Panc1 (cell line): Measurements from ENCODE around the gene SLC27A2.
"Not testable (repeated sequence)": the region's sequence is repeated elsewhere in the genome, so short reads cannot be mapped to it uniquely, and the experiment has no call there.

Experiments used
- POLR2AphosphoS5 ChIP-seq: IDR thresholded peaks from 2 replicates; pipeline ENCODE4 v1.6.1; 2012; ENCODE audit warnings: mild to moderate bottlenecking, low read depth, low read length, moderate library complexity
- REST ChIP-seq, 2 experiments: IDR thresholded peaks; 2 replicates each; pipeline ENCODE4 v1.6.1; 2011 to 2012; ENCODE audit warnings: low read depth in 2 of 2, control low read depth in 1 of 2, low read length in 1 of 2, mild to moderate bottlenecking in 1 of 2, moderate library complexity in 1 of 2; ENCODE audit not compliant: insufficient read depth in 1 of 2
- SIN3A ChIP-seq: IDR thresholded peaks from 2 replicates; pipeline ENCODE4 v1.6.1; 2012; ENCODE audit warnings: low read depth, mild to moderate bottlenecking, low read length, moderate library complexity, borderline replicate concordance; ENCODE audit not compliant: insufficient read depth
- TCF7L2 ChIP-seq: IDR thresholded peaks from 2 replicates; pipeline ENCODE4 v1.6.1; 2011; ENCODE audit warnings: mild to moderate bottlenecking, low read depth, low read length, inconsistent platforms
- TF ChIP-seq, protein P1 (sequence below): fragments of 450-650 bp; IDR thresholded peaks from 2 replicates; pipeline ENCODE4 v1.5.1; 2017; ENCODE audit warnings: mild to moderate bottlenecking

DNA sequence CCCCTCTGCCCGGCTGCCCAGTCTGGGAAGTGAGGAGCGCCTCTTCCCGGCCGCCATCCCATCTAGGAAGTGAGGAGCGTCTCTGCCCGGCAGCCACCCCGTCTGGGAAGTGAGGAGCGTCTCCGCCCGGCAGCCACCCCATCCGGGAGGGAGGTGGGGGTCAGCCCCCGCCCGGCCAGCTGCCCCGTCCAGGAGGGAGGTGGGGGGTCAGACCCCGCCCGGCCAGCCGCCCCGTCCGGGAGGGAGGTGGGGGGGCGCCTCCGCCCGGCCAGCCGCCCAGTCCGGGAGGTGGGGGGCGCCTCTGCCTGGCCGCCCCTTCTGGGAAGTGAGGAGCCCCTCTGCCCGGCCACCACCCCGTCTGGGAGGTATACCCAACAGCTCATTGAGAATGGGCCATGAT is 23.8 kb upstream of the SLC27A2 start:
- TF ChIP-seq, protein P1, sequence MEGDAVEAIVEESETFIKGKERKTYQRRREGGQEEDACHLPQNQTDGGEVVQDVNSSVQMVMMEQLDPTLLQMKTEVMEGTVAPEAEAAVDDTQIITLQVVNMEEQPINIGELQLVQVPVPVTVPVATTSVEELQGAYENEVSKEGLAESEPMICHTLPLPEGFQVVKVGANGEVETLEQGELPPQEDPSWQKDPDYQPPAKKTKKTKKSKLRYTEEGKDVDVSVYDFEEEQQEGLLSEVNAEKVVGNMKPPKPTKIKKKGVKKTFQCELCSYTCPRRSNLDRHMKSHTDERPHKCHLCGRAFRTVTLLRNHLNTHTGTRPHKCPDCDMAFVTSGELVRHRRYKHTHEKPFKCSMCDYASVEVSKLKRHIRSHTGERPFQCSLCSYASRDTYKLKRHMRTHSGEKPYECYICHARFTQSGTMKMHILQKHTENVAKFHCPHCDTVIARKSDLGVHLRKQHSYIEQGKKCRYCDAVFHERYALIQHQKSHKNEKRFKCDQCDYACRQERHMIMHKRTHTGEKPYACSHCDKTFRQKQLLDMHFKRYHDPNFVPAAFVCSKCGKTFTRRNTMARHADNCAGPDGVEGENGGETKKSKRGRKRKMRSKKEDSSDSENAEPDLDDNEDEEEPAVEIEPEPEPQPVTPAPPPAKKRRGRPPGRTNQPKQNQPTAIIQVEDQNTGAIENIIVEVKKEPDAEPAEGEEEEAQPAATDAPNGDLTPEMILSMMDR: not testable (repeated sequence)
- not testable (repeated sequence) for TF ChIP-seq POLR2AphosphoS5; SIN3A; TCF7L2; REST (IDR thresholded peaks at IDR 0.05; ENCODE audit: insufficient read depth in 1 of 2, low read depth in 2 of 2, low read length in 1 of 2)
